Esophagus muscularis mucosa (tissue), 4 donors: ENCODE results near the gene TOLLIP. TPM values are rescaled to one million over a fixed set of nuclear protein-coding genes. Genes with fewer than 3 reads are reported as not detected.
A peak's percentile ranks its signal among the peaks of the same experiment; 100 is the strongest.

Experiments
- DNase-seq: peaks from one replicate; pipeline ENCODE4 v3.0.0-alpha.2; 2017; ENCODE audit errors: extremely low spot score
- H3K27ac ChIP-seq, 4 donors: fragments of 200-600 bp; sonication (generic); replicated peaks in 1 of 4; 1 replicate in 3 of 4; 2 replicates in 1 of 4; pipeline ENCODE4 v1.5.1; 2016 to 2019; ENCODE audit warnings: mild to moderate bottlenecking in 1 of 4
- H3K27me3 ChIP-seq, 4 donors: fragments of 200-600 bp; sonication (generic); one replicate each; pipeline versions ENCODE4 v1.5.1 to v1.6.0; 2016 to 2019
- H3K36me3 ChIP-seq, 4 donors: fragments of 200-600 bp; sonication (generic); one replicate each; pipeline ENCODE4 v1.5.1; 2016 to 2019
- H3K4me1 ChIP-seq, 4 donors: fragments of 200-600 bp; sonication (generic); one replicate each; pipeline ENCODE4 v1.5.1; 2016 to 2019
- H3K4me3 ChIP-seq, 4 donors: fragments of 200-600 bp; sonication (generic); 1 replicate in 2 of 4; 2 replicates in 2 of 4; pipeline ENCODE4 v1.5.1; 2016 to 2019; ENCODE audit warnings: mild to moderate bottlenecking in 4 of 4, moderate library complexity in 1 of 4
- H3K9me3 ChIP-seq, 4 donors: fragments of 200-600 bp; sonication (generic); 1 replicate in 3 of 4; 2 replicates in 1 of 4; pipeline ENCODE4 v1.5.1; 2016 to 2019
- CTCF ChIP-seq, 3 experiments: fragments of 200-600 bp in 2 of 3; fragments of 450-650 bp in 1 of 3; sonication (generic) in 2 of 3; IDR thresholded peaks; one replicate each; pipeline ENCODE4 v1.5.1; 2017 to 2019; ENCODE audit warnings: antibody characterized with exemption in 3 of 3, mild to moderate bottlenecking in 2 of 3, moderate library complexity in 1 of 3
- EP300 ChIP-seq: sonication (generic); formaldehyde crosslinking; IDR thresholded peaks from one replicate; pipeline ENCODE4 v1.6.1; 2017; ENCODE audit warnings: antibody characterized with exemption
- POLR2A ChIP-seq: fragments of 450-650 bp; IDR thresholded peaks from one replicate; pipeline ENCODE4 v1.6.1; 2017; ENCODE audit warnings: antibody characterized with exemption, moderate library complexity, mild to moderate bottlenecking, low read depth
- POLR2AphosphoS5 ChIP-seq, 2 donors: sonication (generic); formaldehyde crosslinking; IDR thresholded peaks; one replicate each; pipeline ENCODE4 v1.6.1; 2017; ENCODE audit warnings: antibody characterized with exemption in 2 of 2
- whole genome bisulfite sequencing: methylation state at CpG from one replicate; pipeline ENCODE4 v1.1.5; 2018; 5-methylcytosine and 5-hydroxymethylcytosine counted together
- intact Hi-C: fragments of 100-400 bp; cut with DNase I; formaldehyde crosslinking; loops from one replicate; pipeline ENCODE4 v1.15.1; 2023
- total RNA-seq, 4 donors: library from RNA; depleted of rRNA; stranded (reverse); fragments of >200 nt; gene quantifications; one replicate each; pipeline versions ENCODE4 v1.1.0 to v1.2.1, GENCODE V29; 2016

TOLLIP gene
- total RNA-seq, 4 donors from 2014 or later: 33.2 to 71.6 (median 58.6) TPM

GRCh38 chr11:1338201-1339065 is 29.0 kb upstream of the TOLLIP start:
- Histone ChIP-seq H3K36me3 (no peaks in the 10 kb centered on the region), H3K4me1 (peaks cover 17 to 32% (median 28%) of the 10 kb centered on the region in 4 donors), H3K4me3 (no peak overlapping the region), H3K9me3 (no peaks in the 10 kb centered on the region), H3K27ac (peak overlapping the region in 1 of 4 donors; percentile 13), H3K27me3 (no peaks in the 10 kb centered on the region)
- DNase-seq: peak; percentile 86
- WGBS: 71% methylated on average over 33 of the region's 33 CpGs
- TF ChIP-seq CTCF (IDR thresholded peaks at IDR 0.05) (no peak), POLR2A (no peak), POLR2AphosphoS5 (IDR thresholded peaks at IDR 0.05) (no peak), EP300 (no peak)
- intact Hi-C loops: loop anchor here (5.0 to 10.0 kb wide), 3 partner anchors 41 to 74 kb away; no protein-coding TSS in a partner anchor

GRCh38 chr11:1337647-1338007 is 28.2 kb upstream of the TOLLIP start:
- peak overlapping the region in 3 of 4 donors; percentile 63 to 70 (median 65) for H3K4me3 ChIP-seq
- peak overlapping the region; percentile 75 to 89 (median 81) for H3K27ac ChIP-seq

GRCh38 chr11:1336836-1337646 is 27.6 kb upstream of the TOLLIP start:
- intact Hi-C loops: loop anchor here (5.0 to 10.0 kb wide), 3 partner anchors 40 to 72 kb away; no protein-coding TSS in a partner anchor
- DNase-seq: peak; percentile 92
- peak overlapping the region; percentile 59 to 70 (median 64) for H3K4me3 ChIP-seq
- no peaks in the 10 kb centered on the region for H3K27me3 ChIP-seq
- no peaks in the 10 kb centered on the region for H3K9me3 ChIP-seq
- 9% methylated on average over 17 of the region's 95 CpGs for WGBS
- TF ChIP-seq POLR2A (no peak), CTCF (IDR thresholded peaks at IDR 0.05) (no peak)
- peaks cover 17 to 29% (median 28%) of the 10 kb centered on the region in 4 donors for H3K4me1 ChIP-seq
- H3K27ac ChIP-seq: peak overlapping the region; percentile 75 to 89 (median 81)
- no peaks in the 10 kb centered on the region for H3K36me3 ChIP-seq

More at GRCh38 chr11:1337647-1338007, 28.2 kb upstream of the TOLLIP start:
- TF ChIP-seq CTCF (IDR thresholded peaks at IDR 0.05) (no peak), EP300 (no peak), POLR2A (no peak), POLR2AphosphoS5 (IDR thresholded peaks at IDR 0.05) (no peak)
- H3K9me3 ChIP-seq: no peaks in the 10 kb centered on the region
- 54% methylated on average over 22 of the region's 25 CpGs for WGBS
- no peaks in the 10 kb centered on the region for H3K36me3 ChIP-seq
- H3K27me3 ChIP-seq: no peaks in the 10 kb centered on the region
- intact Hi-C loops: loop anchor here (5.0 to 10.0 kb wide), 3 partner anchors 40 to 73 kb away; no protein-coding TSS in a partner anchor
- H3K4me1 ChIP-seq: peaks cover 17 to 32% (median 28%) of the 10 kb centered on the region in 4 donors
- DNase-seq: peak; percentile 72

- intact Hi-C loops: loop anchor here (5.0 to 10.0 kb wide), 3 partner anchors 39 to 71 kb away; no protein-coding TSS in a partner anchor
- TF ChIP-seq POLR2A: peak; percentile 34
- peak; percentile 62 to 86 for TF ChIP-seq POLR2AphosphoS5 (IDR thresholded peaks at IDR 0.05)
- TF ChIP-seq CTCF (IDR thresholded peaks at IDR 0.05): no peak
- H3K4me3 ChIP-seq: peak overlapping the region; percentile 59 to 71 (median 64)
- H3K36me3 ChIP-seq: no peaks in the 10 kb centered on the region
- H3K27me3 ChIP-seq: no peaks in the 10 kb centered on the region
- peak; percentile 94 for DNase-seq
- no peaks in the 10 kb centered on the region for H3K9me3 ChIP-seq
- peaks cover 17 to 27% (median 26%) of the 10 kb centered on the region in 4 donors for H3K4me1 ChIP-seq
- WGBS: 4% methylated on average over 11 of the region's 66 CpGs
- peak overlapping the region; percentile 82 to 89 (median 88) for H3K27ac ChIP-seq
These were observed 26.7 kb upstream of the TOLLIP start for GRCh38 chr11:1335811-1336761.
